HFF-Myc (cell line): ENCODE data around the gene OAT.

Experiments used
- DNase-seq: peaks from one replicate; pipeline ENCODE4 v3.0.0-alpha.2; 2011; ENCODE audit warnings: low read depth; ENCODE audit errors: extremely low read depth
- H3K4me3 ChIP-seq: replicated peaks from 2 replicates; pipeline ENCODE4 v1.5.1; 2011; ENCODE audit warnings: low read depth, mild to moderate bottlenecking, control low read depth, low read length
- CTCF ChIP-seq: IDR thresholded peaks from 2 replicates; pipeline ENCODE4 v1.5.1; 2012; ENCODE audit warnings: mild to moderate bottlenecking, low read depth, low read length, control low read depth; ENCODE audit errors: missing control alignments

The OAT gene

GRCh38 chr10:124451276-124451675 lies 32.6 kb upstream of the OAT start:
- H3K4me3 ChIP-seq, result no peak overlapping the region
- no peak for TF ChIP-seq CTCF
- DNase-seq, result no peak

GRCh38 chr10:124450783-124451057 lies 32.0 kb upstream of the OAT start:
- no peak for DNase-seq
- no peak for TF ChIP-seq CTCF
- H3K4me3 ChIP-seq, result no peak overlapping the region

DNA sequence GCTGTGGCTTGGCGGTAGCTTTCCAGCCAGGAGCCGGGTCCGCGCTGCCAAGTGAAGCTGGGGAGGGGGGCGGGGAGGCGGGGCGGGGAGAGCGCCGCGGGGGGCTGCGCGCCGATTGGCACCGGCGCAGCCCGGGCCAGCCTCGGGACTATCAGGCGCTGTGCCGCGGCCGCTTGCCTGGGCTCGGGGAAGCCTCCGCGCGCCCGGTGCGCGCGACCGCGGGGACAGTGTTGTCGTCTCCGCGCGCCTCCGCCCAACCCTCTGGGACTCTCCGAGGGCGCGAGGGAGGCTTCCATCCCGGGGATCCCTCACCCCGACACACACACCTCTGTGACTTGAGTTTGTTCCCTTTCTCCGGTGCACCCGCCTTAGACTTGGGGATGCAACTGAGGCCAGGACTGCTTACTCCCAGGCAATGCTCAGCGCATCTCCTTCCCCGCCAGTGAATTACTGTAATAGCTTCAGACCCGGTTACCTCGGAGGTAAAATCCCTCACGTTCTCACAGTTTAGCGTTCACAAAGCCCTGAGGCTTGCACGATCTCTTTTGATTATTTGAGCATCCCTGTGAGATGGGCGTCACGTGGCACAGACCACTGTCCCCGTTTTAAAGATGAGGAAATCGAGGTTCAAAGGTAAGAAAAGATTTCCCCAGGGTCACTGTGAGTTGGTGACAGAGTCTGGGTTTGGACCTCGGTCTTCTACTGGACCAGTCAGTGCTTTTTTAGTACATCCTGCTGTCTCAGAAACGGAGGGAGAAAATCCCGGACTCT lies 31.5 kb upstream of the OAT start, which contains the start of gene NKX1-2:
TSS of gene NKX1-2 (minus strand) at position 24 of the 771 bp plus-strand sequence. CDS start 92 bp downstream, outside the sequence.
- no peak for TF ChIP-seq CTCF
- no peak for DNase-seq
- H3K4me3 ChIP-seq, result no peak within 1 kb of the TSS

DNA sequence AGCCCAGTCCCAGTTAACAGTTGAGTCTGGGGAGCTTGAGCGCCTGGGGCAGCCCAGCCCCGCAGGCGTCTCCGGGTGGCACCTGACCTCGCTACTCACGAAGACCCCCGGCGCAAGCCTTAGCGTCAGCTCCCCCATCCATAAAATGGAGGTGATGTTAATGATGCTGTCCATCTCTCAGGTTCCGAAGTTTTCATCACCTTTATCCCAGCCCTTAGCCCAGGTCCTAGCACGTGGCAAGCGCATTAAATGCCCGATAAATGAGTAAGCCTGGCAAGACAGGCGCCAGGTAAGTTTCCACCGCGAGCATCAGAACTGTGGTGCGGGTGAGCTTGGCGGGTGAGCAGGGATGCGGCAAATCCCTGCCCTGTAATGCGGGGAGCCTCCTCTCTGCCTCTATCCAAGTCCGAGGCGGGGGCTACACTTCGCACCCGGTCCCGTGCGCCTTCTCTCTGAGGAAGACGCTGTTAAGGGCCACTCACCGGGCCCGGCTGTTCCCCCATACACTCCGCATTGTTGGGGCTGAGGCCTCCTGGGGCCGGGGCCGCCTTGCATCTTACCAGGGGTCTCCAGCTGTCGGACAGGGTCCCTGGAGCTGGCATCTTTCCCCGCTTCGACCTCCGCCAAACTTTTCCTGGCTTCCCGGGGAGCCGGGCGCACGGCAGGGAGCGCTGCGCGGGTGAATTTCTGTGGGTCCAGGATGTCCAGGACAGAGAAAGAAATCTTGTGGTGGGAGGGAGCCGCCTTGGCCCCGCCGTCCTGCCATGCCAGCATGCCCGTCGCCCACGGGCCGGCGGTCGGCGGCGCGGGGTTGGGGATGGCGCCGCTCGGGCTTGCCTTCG lies 30.7 kb upstream of the OAT start:
- no peak for DNase-seq
- no peak overlapping the region for H3K4me3 ChIP-seq

DNA sequence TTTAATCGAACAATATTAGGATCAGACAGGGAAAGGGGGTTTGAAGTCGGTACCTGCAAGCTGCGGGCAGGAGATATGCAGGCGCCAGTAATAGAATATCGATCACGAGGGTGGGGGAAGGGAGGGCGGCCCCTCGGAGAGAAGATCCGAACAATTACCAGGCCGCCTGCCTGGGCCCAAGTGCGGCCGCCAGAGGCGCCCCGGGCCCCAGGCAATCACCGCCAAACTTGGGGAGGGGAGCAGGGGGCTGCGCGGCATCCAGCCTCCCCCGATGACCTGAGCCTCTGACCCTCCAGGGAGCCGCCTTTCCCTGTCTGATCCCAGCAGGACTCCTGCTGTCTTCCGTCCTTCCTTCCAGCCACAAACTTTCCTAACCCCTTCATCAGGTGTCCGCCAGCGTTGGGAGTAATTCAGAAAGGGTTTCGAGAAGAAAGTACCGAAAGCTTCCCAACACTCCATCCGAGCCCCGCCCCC lies 30.0 kb upstream of the OAT start:
- H3K4me3 ChIP-seq, result no peak overlapping the region
- no peak for TF ChIP-seq CTCF
- DNase-seq, result no peak

More for the DNA sequence above, 30.7 kb upstream of the OAT start:
- no peak for TF ChIP-seq CTCF

GRCh38 chr10:124447751-124448466 lies 29.2 kb upstream of the OAT start:
- DNase-seq, result no peak
- no peak overlapping the region for H3K4me3 ChIP-seq
- no peak for TF ChIP-seq CTCF
